DND-41 (cell line): ENCODE results near the gene OXCT1.

Source experiments
- CTCF ChIP-seq: IDR thresholded peaks from 2 replicates; pipeline ENCODE4 v1.5.1; 2012; ENCODE audit warnings: borderline replicate concordance, low read length, moderate library complexity, mild to moderate bottlenecking; ENCODE audit not compliant: poor library complexity, severe bottlenecking; ENCODE audit errors: extremely low read depth
- EZH2 ChIP-seq: IDR thresholded peaks from 3 replicates; pipeline ENCODE4 v1.6.1; 2012; ENCODE audit warnings: borderline replicate concordance, low read depth, mild to moderate bottlenecking, moderate library complexity, low read length, inconsistent platforms; ENCODE audit not compliant: severe bottlenecking

GRCh38 chr5:41778410-41778809, 91.8 kb downstream of the OXCT1 start:
- TF ChIP-seq CTCF (no peak), EZH2 (no peak)
